ENCODE data around the gene TREM1. TPM values are rescaled to one million over a fixed set of nuclear protein-coding genes. Genes with fewer than 3 reads are reported as not detected.

TREM1 gene
- total RNA-seq, 1 donor from 2014 or later: not detected

DNA sequence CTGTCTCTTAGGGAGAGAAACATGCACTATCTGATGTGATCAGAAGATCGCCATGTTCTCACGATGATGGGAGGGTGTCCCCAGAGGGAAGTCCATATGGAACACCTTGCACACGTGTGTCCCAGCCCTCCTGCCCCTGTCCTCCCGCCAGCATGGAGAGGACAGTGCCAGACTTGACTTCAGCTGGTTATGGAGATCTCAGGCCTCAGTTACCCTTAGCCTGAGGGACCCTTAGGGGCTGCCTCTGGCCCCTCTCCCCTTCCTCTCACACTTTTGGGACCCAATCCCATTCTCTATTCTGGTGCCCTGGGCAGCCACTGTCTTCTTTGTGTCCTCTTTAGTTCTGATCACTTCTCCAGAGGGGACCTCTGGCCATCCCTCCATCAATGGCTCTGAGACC lies 56.8 kb downstream of the TREM1 start:
- no peaks in the 10 kb centered on the region for H3K4me1 Mint-ChIP-seq (ENCODE audit: unreplicated experiment)
- no peaks in the 10 kb centered on the region for H3K9me3 Mint-ChIP-seq (ENCODE audit: unreplicated experiment)
- TF ChIP-seq, protein P1, sequence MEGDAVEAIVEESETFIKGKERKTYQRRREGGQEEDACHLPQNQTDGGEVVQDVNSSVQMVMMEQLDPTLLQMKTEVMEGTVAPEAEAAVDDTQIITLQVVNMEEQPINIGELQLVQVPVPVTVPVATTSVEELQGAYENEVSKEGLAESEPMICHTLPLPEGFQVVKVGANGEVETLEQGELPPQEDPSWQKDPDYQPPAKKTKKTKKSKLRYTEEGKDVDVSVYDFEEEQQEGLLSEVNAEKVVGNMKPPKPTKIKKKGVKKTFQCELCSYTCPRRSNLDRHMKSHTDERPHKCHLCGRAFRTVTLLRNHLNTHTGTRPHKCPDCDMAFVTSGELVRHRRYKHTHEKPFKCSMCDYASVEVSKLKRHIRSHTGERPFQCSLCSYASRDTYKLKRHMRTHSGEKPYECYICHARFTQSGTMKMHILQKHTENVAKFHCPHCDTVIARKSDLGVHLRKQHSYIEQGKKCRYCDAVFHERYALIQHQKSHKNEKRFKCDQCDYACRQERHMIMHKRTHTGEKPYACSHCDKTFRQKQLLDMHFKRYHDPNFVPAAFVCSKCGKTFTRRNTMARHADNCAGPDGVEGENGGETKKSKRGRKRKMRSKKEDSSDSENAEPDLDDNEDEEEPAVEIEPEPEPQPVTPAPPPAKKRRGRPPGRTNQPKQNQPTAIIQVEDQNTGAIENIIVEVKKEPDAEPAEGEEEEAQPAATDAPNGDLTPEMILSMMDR (IDR thresholded peaks at IDR 0.05): no peak
- H3K4me3 Mint-ChIP-seq (ENCODE audit: unreplicated experiment): no peak overlapping the region
- no peaks in the 10 kb centered on the region for H3K36me3 Mint-ChIP-seq (ENCODE audit: unreplicated experiment)
- H3K27ac Mint-ChIP-seq (ENCODE audit: unreplicated experiment): no peak overlapping the region
- DNase-seq (ENCODE audit: extremely low spot score, unreplicated experiment): peak; percentile 63
- peaks cover 49% of the 10 kb centered on the region for H3K27me3 Mint-ChIP-seq (ENCODE audit: unreplicated experiment)

DNA sequence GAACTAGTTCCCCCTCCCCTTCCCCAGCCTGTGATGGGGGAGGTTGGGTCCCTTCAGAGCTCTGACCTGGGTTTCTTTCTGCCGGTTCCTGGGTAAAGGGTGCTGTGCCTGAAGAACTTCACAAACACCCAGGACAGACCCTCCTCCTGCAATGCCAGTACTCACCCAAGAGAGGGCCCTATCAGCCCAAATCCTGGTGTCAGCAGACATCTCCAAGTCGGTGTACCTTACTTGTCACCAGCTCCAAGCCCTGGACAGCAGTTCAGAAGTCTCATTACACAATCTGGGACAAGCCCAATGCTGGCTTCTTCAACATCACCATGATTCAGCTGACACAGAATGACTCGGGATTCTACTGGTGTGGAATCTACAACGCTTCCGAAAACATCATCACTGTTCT lies 57.9 kb downstream of the TREM1 start:
- H3K4me3 Mint-ChIP-seq (ENCODE audit: unreplicated experiment): no peak overlapping the region
- TF ChIP-seq, protein P1 (IDR thresholded peaks at IDR 0.05): no peak
- DNase-seq (ENCODE audit: extremely low spot score, unreplicated experiment): peak; percentile 65
- H3K27ac Mint-ChIP-seq (ENCODE audit: unreplicated experiment): no peak overlapping the region
- peaks cover 52% of the 10 kb centered on the region for H3K27me3 Mint-ChIP-seq (ENCODE audit: unreplicated experiment)
- no peaks in the 10 kb centered on the region for H3K36me3 Mint-ChIP-seq (ENCODE audit: unreplicated experiment)
- H3K9me3 Mint-ChIP-seq (ENCODE audit: unreplicated experiment): no peaks in the 10 kb centered on the region
- H3K4me1 Mint-ChIP-seq (ENCODE audit: unreplicated experiment): no peaks in the 10 kb centered on the region

DNA sequence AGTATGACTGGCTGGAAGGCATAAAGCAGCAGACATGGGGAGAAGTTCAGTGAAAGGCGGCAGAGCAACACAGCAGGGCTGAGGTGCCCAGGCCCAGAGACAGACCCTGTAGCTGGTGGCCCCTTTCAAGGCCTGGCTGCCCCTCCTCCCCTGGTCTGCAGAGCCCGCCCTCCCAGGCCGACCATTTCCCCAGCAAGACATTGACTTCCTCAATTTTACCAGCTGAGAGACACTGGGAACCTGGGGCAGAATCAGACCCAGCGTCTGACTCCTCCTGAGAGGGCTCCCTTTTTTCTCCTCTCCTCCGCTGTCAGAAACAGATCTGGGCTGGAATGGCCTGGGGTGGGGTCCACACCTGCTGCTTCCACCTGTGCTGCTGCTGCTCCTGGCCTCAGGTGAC lies 58.4 kb downstream of the TREM1 start, which contains the start of gene TREML4:
TREML4 (plus strand) TSS at position 254 of the 400 bp plus-strand sequence; CDS start at position 333, 79 bp downstream.
- Mint-ChIP-seq H3K27me3 (ENCODE audit: unreplicated experiment) (peaks cover 52% of the 10 kb centered on the region), H3K9me3 (ENCODE audit: unreplicated experiment) (no peaks in the 10 kb centered on the region), H3K36me3 (ENCODE audit: unreplicated experiment) (no peaks in the 10 kb centered on the region), H3K4me3 (ENCODE audit: unreplicated experiment) (no peak within 1 kb of the TSS), H3K4me1 (ENCODE audit: unreplicated experiment) (no peaks in the 10 kb centered on the region), H3K27ac (ENCODE audit: unreplicated experiment) (no peak within 1 kb of the TSS)
- DNase-seq (ENCODE audit: extremely low spot score, unreplicated experiment): no peak
- TF ChIP-seq, protein P1 (IDR thresholded peaks at IDR 0.05): no peak

GRCh38 chr6:41226752-41227151 lies 59.7 kb downstream of the TREM1 start:
- Mint-ChIP-seq H3K27me3 (ENCODE audit: unreplicated experiment) (peaks cover 46% of the 10 kb centered on the region), H3K36me3 (ENCODE audit: unreplicated experiment) (no peaks in the 10 kb centered on the region), H3K27ac (ENCODE audit: unreplicated experiment) (no peak overlapping the region), H3K9me3 (ENCODE audit: unreplicated experiment) (peaks cover 4% of the 10 kb centered on the region), H3K4me1 (ENCODE audit: unreplicated experiment) (no peaks in the 10 kb centered on the region), H3K4me3 (ENCODE audit: unreplicated experiment) (no peak overlapping the region)
- TF ChIP-seq, protein P1 (IDR thresholded peaks at IDR 0.05): no peak
- DNase-seq (ENCODE audit: extremely low spot score, unreplicated experiment): no peak

DNA sequence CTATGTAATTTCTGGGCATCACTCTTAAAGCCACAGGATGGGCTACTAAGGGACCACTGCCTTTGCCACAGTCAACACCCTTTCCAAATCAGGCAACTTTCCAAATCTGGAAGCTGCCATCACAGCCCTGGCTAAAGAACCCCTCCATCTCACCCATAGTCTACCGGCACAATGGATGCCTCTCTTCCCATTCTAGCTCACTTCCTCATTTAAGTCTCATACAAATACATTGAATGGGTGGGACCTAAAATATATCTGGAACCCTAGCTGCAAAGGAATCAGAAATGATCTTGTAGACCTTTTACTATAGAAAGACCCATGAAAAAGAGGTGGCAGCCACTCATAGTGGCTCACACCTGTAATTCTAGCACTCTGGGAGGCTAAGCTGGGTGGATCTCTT lies 61.7 kb downstream of the TREM1 start:
- Mint-ChIP-seq H3K27ac (ENCODE audit: unreplicated experiment) (no peak overlapping the region), H3K4me3 (ENCODE audit: unreplicated experiment) (no peak overlapping the region), H3K36me3 (ENCODE audit: unreplicated experiment) (no peaks in the 10 kb centered on the region), H3K4me1 (ENCODE audit: unreplicated experiment) (no peaks in the 10 kb centered on the region), H3K9me3 (ENCODE audit: unreplicated experiment) (peaks cover 12% of the 10 kb centered on the region), H3K27me3 (ENCODE audit: unreplicated experiment) (peaks cover 40% of the 10 kb centered on the region)
- TF ChIP-seq, protein P1 (IDR thresholded peaks at IDR 0.05): no peak
- DNase-seq (ENCODE audit: extremely low spot score, unreplicated experiment): no peak

Other genes with a start within 250 kb of the TREM1 start
- 0.51 and 0.76 TPM in 2 replicates for gene UNC5CL, start 247.5 kb downstream of the TREM1 start, total RNA-seq
- not detected in 2 replicates for gene TSPO2, start 244.2 kb downstream of the TREM1 start, total RNA-seq
- gene APOBEC2, start 233.5 kb downstream of the TREM1 start, total RNA-seq: not detected in 2 replicates
- gene OARD1, start 214.3 kb downstream of the TREM1 start, total RNA-seq: 14.7 and 17.2 TPM in 2 replicates
- 26.0 and 26.9 TPM in 2 replicates for gene NFYA, start 213.7 kb downstream of the TREM1 start, total RNA-seq
- gene TREML1, start 132.3 kb downstream of the TREM1 start, total RNA-seq: not detected in 2 replicates
- gene TREM2, start 123.6 kb downstream of the TREM1 start, total RNA-seq: not detected in 2 replicates
- not detected in 2 replicates for gene TREML2, start 85.5 kb downstream of the TREM1 start, total RNA-seq
- gene TREML4, start 58.3 kb downstream of the TREM1 start, total RNA-seq: not detected in 2 replicates
- gene NCR2, start 48.9 kb upstream of the TREM1 start, total RNA-seq: not detected in 2 replicates